ENCODE results near the gene GALNT12.

Gene GALNT12

DNA sequence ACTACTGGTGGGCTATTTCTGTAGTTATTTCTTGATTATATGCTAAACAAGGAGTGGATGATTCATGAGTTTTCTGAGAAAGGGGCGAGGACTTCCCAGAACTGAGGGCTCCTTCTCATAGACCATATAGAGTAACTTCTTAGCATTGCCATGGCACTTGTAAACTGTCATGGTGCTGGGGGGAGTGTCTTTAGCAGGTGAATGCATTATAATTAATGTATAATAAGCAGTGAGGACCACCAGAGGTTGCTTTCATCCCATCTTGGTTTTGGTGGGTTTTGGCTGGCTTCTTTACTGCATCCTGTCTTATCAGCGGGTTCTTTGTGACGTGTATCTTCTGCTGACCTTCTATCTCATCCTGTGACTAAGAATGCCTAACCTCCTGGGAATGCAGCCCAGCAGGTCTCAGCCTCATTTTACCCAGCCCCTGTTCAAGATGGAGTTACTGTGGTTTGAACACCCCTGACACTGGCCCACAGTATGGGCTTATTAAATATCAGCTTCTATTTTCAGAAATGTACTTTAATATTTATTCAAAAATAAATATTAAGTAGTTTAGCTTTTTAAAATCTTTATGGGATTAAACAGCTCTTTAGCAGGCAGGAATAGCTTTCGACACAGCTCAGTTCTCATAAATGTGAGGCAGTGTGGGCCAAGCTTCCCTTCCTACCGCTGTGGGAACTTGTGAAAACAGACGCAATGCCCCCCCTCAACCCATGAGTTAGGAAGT is 44.4 kb downstream of the GALNT12 start:
- ChIA-PET POLR2A (no interaction called here), CTCF (interaction anchor here (0.9 to 7.5 kb wide), 3 partner anchors 9 to 147 kb away, joined by 3 to 105 read pairs (median 3); no protein-coding TSS in a partner anchor)
- Histone ChIP-seq H3K27ac (ENCODE audit: extremely low read depth, low read depth, low read length) (no peak overlapping the region), H3K36me3 (ENCODE audit: control insufficient read depth in 2 of 2, insufficient read depth in 1 of 2, low read length in 2 of 2) (no peaks in the 10 kb centered on the region), H3K4me1 (ENCODE audit: control insufficient read depth, insufficient read depth, low read length) (no peaks in the 10 kb centered on the region), H3K9me3 (ENCODE audit: control insufficient read depth, insufficient read depth, low read depth, low read length) (no peaks in the 10 kb centered on the region), H3K4me3 (ENCODE audit: low read depth, low read length) (no peak overlapping the region)
- no peak for TF ChIP-seq ZNF596 (tag by site-specific recombination; IDR thresholded peaks at IDR 0.05)
- TF ChIP-seq ZNF473 (tag by site-specific recombination; IDR thresholded peaks at IDR 0.05) = no peak
- no peak for TF ChIP-seq ATF2 (tag by site-specific recombination; IDR thresholded peaks at IDR 0.05; ENCODE audit: low read depth)
- TF ChIP-seq ZNF391 (tag by site-specific recombination; IDR thresholded peaks at IDR 0.05; ENCODE audit: borderline replicate concordance, low read depth) = no peak
- TF ChIP-seq ZNF2 (tag by site-specific recombination; IDR thresholded peaks at IDR 0.05) = no peak
- no peak for TF ChIP-seq SCRT1 (tag by site-specific recombination; IDR thresholded peaks at IDR 0.05; ENCODE audit: borderline replicate concordance)
- TF ChIP-seq, protein P1, sequence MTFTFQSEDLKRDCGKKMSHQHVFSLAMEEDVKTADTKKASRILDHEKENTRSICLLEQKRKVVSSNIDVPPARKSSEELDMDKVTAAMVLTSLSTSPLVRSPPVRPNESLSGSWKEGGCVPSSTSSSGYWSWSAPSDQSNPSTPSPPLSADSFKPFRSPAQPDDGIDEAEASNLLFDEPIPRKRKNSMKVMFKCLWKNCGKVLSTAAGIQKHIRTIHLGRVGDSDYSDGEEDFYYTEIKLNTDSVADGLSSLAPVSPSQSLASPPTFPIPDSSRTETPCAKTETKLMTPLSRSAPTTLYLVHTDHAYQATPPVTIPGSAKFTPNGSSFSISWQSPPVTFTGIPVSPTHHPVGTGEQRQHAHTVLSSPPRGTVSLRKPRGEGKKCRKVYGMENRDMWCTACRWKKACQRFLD (tag by site-specific recombination; IDR thresholded peaks at IDR 0.05) = no peak
- no peak for TF ChIP-seq MYNN (tag by site-specific recombination; IDR thresholded peaks at IDR 0.05; ENCODE audit: borderline replicate concordance)

- H3K9me3 ChIP-seq (ENCODE audit: control insufficient read depth, insufficient read depth, low read depth, low read length) = no peaks in the 10 kb centered on the region
- TF ChIP-seq ZNF324 (tag by site-specific recombination; IDR thresholded peaks at IDR 0.05) (no peak), ZNF600 (tag by site-specific recombination; IDR thresholded peaks at IDR 0.05) (no peak), ZNF501 (tag by site-specific recombination; IDR thresholded peaks at IDR 0.05) (no peak), ZNF221 (tag by site-specific recombination; IDR thresholded peaks at IDR 0.05; ENCODE audit: borderline replicate concordance) (no peak), OSR2 (tag by site-specific recombination; IDR thresholded peaks at IDR 0.05) (no peak), INSM2 (tag by site-specific recombination; IDR thresholded peaks at IDR 0.05) (no peak), ZFP41 (tag by site-specific recombination; IDR thresholded peaks at IDR 0.05; ENCODE audit: borderline replicate concordance) (no peak), ZNF366 (tag by site-specific recombination; conservative IDR thresholded peaks at IDR 0.05) (no peak), ZNF169 (tag by site-specific recombination; IDR thresholded peaks at IDR 0.05) (no peak), HOXD13 (CRISPR knock-in tag; IDR thresholded peaks at IDR 0.05; ENCODE audit: borderline replicate concordance) (no peak)
- TF ChIP-seq, protein P2, sequence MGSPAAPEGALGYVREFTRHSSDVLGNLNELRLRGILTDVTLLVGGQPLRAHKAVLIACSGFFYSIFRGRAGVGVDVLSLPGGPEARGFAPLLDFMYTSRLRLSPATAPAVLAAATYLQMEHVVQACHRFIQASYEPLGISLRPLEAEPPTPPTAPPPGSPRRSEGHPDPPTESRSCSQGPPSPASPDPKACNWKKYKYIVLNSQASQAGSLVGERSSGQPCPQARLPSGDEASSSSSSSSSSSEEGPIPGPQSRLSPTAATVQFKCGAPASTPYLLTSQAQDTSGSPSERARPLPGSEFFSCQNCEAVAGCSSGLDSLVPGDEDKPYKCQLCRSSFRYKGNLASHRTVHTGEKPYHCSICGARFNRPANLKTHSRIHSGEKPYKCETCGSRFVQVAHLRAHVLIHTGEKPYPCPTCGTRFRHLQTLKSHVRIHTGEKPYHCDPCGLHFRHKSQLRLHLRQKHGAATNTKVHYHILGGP (tag by site-specific recombination; IDR thresholded peaks at IDR 0.05) = no peak
- no peak overlapping the region for H3K27ac ChIP-seq (ENCODE audit: extremely low read depth, low read depth, low read length)
- no peaks in the 10 kb centered on the region for H3K4me1 ChIP-seq (ENCODE audit: control insufficient read depth, insufficient read depth, low read length)
- no peaks in the 10 kb centered on the region for H3K36me3 ChIP-seq (ENCODE audit: control insufficient read depth in 2 of 2, insufficient read depth in 1 of 2, low read length in 2 of 2)
- H3K4me3 ChIP-seq (ENCODE audit: low read depth, low read length) = no peak overlapping the region
- ChIA-PET CTCF (interaction anchor here (0.9 to 7.5 kb wide), 3 partner anchors 9 to 147 kb away, joined by 3 to 105 read pairs (median 3); no protein-coding TSS in a partner anchor), POLR2A (no interaction called here)
Observed at GRCh38 chr9:98852460-98852734, 44.9 kb downstream of the GALNT12 start.

Measured in HEK293 (cell line).